ENCODE results near the gene GNB2.

Gene GNB2

GRCh38 chr7:100681491-100682227 is 8.1 kb downstream of the GNB2 start:
- no peak for DNase-seq (ENCODE audit: low spot score)

- DNase-seq (ENCODE audit: low spot score) = no peak
These were observed 8.7 kb downstream of the GNB2 start for GRCh38 chr7:100682228-100682741.

DNA sequence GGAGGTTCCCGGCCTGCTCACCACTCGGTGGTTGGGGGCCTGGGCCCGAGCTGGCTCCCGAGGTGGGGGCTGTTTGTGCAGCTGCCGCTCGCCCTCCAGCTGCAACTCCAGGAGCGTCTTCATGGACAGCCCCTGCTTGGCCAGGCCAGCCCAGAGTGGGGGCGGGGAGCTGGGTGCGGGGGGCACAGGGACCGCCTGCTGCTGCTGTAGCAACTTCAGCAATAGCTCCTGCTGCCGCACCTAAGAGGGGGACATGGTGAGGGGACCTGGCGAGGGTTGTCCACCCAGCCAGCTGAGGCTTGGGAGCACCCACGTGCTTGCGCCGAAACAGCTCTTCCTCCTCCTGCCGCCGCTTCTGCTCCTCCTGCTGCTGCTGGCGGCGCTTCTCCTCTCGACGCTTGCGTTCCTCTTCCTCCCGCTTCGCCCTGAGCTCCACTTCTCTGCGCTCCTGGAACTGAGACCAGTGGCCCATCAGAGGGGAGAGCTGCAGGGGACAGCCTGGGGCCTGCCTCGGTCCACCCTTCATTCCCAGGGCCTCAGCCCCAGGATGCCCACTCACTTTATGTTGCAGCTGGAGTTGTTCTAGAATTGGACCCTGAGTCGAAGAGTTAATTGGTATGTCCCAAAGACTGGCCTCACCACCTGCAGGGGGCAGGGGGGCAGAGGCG is 9.6 kb downstream of the GNB2 start:
- DNase-seq (ENCODE audit: low spot score) = no peak

DNA sequence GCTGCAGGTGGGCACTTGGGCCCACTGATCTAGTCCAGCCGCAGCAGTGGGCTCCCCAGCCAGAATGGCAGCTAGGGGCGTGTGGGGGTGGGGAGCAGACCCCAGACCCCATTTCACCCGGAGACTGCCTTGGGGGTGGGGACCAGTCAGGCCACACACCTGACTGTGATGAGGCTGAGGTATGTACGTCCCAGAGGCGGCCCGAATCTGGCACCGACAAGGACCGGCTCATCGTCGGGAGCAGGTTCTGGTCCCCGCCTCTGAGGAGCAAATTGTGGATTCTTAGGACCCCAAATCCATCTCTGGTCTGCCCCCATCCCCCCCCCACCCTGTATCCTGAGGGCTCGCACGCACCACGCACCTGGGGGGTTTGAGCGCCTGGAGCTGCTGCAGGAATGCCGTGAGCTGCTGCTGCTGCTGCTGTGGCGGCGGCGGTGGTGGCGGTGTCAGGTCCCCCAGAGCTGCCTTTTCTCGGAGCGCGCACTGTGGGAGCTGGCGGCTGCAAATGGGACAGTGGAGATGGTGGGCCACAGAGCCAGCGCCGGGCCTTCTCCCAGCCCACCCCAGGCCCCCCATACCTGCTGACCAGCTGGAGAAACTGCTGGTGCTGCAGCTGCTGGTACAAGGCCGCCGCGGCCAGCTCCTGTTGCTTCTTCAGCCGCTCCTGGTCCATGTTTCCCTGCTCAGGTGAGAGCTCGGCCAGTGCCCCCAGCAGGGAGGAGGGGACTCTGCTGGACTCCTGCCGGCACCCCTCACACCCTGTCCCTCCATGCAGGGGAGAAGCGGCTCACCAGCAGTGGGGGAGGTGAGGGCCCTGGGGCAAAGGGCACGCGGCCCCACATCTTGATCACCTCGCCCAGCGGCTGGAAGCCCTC is 10.4 kb downstream of the GNB2 start:
- DNase-seq (ENCODE audit: low spot score) = no peak

GRCh38 chr7:100684534-100685042 is 11.0 kb downstream of the GNB2 start:
- no peak for DNase-seq (ENCODE audit: low spot score)

- DNase-seq (ENCODE audit: low spot score) = no peak
These were observed 11.6 kb downstream of the GNB2 start for GRCh38 chr7:100685049-100685605.

GRCh38 chr7:100685631-100686145 is 12.1 kb downstream of the GNB2 start:
- no peak for DNase-seq (ENCODE audit: low spot score)

- DNase-seq (ENCODE audit: low spot score) = no peak
These were observed 12.8 kb downstream of the GNB2 start for GRCh38 chr7:100686201-100686821.

DNA sequence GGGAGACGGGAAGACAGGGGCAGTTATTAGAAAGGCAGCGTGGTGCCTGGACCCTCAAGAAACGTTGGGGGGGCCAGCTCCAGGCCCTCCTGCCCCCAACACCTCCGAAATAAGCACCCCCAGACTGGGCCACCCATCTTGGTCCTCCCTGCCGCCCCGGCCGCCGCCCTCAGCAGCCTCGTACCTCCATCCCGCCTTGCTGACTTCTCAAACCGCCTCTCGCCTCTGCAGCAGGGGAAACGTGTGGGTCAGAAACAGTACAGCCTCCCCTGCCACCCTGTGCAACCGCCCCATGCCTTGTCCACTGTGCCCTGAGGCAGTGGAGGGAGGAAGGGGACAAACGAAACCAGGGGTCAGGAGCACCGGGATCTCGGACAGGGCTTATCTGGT is 13.3 kb downstream of the GNB2 start:
- DNase-seq (ENCODE audit: low spot score) = no peak

- DNase-seq (ENCODE audit: low spot score) = no peak
These were observed 13.7 kb downstream of the GNB2 start for GRCh38 chr7:100687261-100687660.

GRCh38 chr7:100687751-100688300 is 14.3 kb downstream of the GNB2 start:
- no peak for DNase-seq (ENCODE audit: low spot score)

DNA sequence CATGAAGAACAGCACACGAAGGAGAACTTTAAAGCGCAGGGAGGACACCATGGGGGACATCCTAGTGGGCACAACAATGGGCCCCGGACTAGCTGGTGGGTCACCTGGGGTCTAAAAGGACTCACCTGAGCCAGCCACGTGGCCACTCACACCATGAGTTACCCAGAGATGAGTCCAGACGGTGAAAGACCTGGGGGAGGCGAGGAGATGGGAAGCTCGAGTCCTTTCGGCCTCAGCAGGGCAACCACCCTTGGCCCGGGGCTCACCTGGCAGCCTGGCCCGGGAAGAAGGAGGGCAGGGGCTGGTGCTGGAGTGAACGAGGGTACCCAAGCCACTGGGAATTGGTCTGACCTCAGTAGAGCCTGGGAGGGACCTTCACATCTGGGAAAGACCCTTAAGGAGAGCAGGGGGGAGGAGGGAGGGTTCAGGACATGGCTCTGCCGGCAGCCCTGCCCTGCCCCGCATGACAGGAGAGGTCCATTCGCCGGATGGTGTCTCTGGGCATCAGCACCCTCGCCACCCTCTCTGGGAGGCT is 14.9 kb downstream of the GNB2 start:
- DNase-seq (ENCODE audit: low spot score) = no peak

DNA sequence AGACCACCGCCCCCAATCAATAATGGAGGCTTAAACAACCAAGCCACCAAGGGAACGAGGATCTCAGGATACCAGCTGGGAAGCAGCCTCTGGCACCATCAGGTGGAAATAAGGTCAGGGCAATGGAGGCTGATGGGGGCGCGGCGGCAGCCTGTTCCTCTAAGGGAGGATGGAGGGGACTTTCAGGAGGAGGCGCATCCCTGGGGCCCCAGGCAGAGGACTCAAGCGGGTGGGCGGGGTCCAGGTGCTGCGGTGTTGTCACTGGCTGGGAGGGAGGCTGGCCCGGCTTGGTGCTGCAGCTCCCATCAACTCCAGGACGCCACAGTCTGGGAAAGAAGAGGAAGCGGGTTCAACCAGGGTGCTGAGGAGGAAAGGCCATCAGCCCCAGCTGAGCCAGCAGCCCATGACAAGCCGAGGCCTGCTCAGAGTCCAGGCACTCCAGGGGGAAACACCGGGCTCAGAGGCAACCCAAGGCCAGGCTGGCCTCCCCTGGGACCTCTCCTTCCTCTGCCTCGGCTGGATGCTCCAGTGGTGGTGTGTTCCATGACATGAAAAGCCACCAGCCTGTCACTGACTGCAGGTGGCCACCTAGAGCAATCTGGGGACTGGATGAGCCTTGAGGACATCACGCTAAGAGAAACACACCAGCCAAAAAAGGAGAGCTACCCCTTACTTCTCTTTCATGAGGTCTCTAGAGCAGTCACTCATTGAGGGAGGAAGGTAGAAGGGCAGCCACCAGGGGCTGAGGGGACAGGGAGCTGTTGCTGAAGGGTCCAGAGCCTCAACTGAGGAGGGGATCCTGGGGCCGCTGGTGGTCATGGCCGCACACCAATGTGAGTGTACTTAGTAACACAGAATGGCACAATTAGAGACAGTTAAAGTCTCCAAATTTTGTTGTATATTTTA is 15.9 kb downstream of the GNB2 start:
- no peak for DNase-seq (ENCODE audit: low spot score)

DNA sequence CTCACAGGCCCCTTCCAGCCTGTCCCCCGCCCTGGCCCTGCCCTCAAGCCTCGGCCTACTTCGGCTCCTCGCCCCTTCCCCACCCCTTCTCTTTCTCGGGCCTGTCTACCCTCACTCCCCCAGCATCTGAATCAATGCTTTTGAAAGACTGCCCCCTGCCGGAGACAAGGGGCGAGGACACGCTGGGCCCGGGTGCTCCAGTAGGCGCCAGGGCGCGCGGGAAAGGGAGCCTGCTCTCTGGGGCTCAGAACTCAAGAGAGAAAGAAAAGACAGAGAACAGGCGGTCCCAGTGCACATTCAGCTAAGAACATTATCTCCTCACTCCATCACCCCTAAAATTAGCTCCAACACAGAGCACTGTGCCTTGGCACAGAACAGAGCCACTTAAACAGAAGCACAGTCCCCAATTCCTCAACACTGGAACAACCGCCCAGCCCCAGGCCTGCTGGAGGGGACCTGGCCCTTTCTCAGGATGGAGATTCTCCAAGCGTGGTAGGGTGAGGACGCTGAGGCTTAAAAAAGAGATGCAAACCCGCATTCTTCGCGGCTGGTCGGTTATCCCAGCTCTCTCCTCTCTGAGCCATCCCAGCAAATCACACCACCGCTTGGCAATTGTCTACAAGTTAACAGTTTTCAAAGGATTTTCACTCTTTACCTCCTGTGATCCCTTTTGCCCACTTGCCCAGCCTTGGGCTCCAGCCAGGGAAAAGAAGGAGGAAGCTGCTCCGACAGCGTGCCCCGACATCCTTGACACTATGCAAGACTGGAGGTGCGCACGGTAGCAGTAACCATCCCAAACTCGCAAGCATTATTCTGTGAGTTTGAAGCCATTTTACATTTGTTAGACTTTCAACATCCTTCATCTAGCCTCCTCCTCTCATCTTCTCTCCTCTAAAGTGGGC is 18.4 kb downstream of the GNB2 start:
- peak; percentile 98 for DNase-seq (ENCODE audit: low spot score)

DNA sequence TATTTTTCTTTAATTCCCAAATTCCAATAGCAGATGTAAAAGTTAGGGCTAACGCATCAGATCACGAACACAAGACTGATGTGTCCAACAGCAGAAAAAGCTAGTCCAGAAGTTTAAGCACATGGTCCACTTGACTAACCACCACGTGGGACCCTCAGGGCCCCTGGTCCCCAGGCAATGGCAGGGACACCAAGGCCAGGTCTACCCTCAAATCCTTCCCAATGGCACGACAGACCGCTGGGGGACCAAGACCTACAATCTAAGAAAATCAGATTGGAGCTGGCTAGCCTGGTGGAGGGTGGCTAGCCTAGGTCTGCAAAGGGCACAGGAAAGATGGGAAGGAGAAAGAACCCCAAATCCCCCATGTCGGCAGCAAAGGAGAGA is 19.0 kb downstream of the GNB2 start:
- DNase-seq (ENCODE audit: low spot score) = no peak

GRCh38 chr7:100693312-100694097 is 20.0 kb downstream of the GNB2 start:
- DNase-seq (ENCODE audit: low spot score) = no peak

GRCh38 chr7:100694098-100694745 is 20.7 kb downstream of the GNB2 start, which contains the start of gene GIGYF1:
GIGYF1 (minus strand) TSS chr7:100694250; CDS start chr7:100688238, 6,012 bp downstream.
- DNase-seq (ENCODE audit: low spot score) = peak; percentile 92

Measured in HuH-7 (cell line).